OCI-LY7 (cell line): ENCODE measurements around the gene ZNF24. TPM values are rescaled to one million over a fixed set of nuclear protein-coding genes. Genes with fewer than 3 reads are reported as not detected.

Experiments
- BruUV-seq: library from RNA; stranded (reverse); fragments of 400-500 nt; replicated peaks from 2 replicates; lab custom pipeline; 2021; lab: Mats Ljungman, UMichigan
- CTCF ChIA-PET: fragments of 300-600 bp; sonication (Branson Sonifier 250); formaldehyde crosslinking; loops from one replicate; lab custom pipeline; 2022; ENCODE audit warnings: antibody characterized with exemption; ENCODE audit not compliant: unreplicated experiment; lab: Charles Lee
- POLR2A ChIA-PET: fragments of 300-600 bp; sonication (Branson Sonifier 250); formaldehyde crosslinking; loops from one replicate; lab custom pipeline; 2022; ENCODE audit warnings: antibody characterized with exemption; lab: Charles Lee
- DNase-seq: peaks from one replicate; pipeline ENCODE4 v3.0.0-alpha.2; 2015; ENCODE audit warnings: low spot score
- H2AFZ ChIP-seq: fragments of 200-600 bp; sonication (generic), shearing (Covaris generic); 2 replicates; pipeline ENCODE4 v1.6.1; 2014; ENCODE audit warnings: mild to moderate bottlenecking, antibody characterized with exemption, low read length, moderate library complexity
- H3K27ac ChIP-seq: fragments of 200-600 bp; sonication (generic); 2 replicates; pipeline ENCODE4 v1.5.1; 2014; ENCODE audit warnings: mixed run types, low read depth, mild to moderate bottlenecking, moderate library complexity, low read length, inconsistent platforms; ENCODE audit not compliant: poor library complexity, severe bottlenecking
- H3K36me3 ChIP-seq: fragments of 200-600 bp; sonication (generic); 2 replicates; pipeline ENCODE4 v1.6.1; 2014; ENCODE audit warnings: mild to moderate bottlenecking, antibody characterized with exemption, low read length, moderate library complexity, mixed read lengths; ENCODE audit not compliant: insufficient read depth
- H3K4me1 ChIP-seq: fragments of 200-600 bp; sonication (generic); 2 replicates; pipeline ENCODE4 v1.5.1; 2014; ENCODE audit warnings: mild to moderate bottlenecking, low read length; ENCODE audit not compliant: insufficient read depth, poor library complexity, severe bottlenecking
- H3K4me2 ChIP-seq: fragments of 200-600 bp; sonication (generic); 2 replicates; pipeline ENCODE4 v1.6.1; 2014; ENCODE audit warnings: mild to moderate bottlenecking, low read length
- H3K4me3 ChIP-seq: fragments of 200-600 bp; sonication (generic); 2 replicates; pipeline ENCODE4 v1.5.1; 2014; ENCODE audit warnings: mild to moderate bottlenecking, low read depth, low read length; ENCODE audit not compliant: poor library complexity, severe bottlenecking
- H3K79me2 ChIP-seq: fragments of 200-600 bp; sonication (generic); 2 replicates; pipeline ENCODE4 v1.6.1; 2016; ENCODE audit warnings: low read depth, mild to moderate bottlenecking, low read length, moderate library complexity, mixed read lengths; ENCODE audit not compliant: insufficient read depth
- H3K9me2 ChIP-seq: fragments of 200-600 bp; sonication (generic); 2 replicates; pipeline ENCODE4 v1.6.1; 2016; ENCODE audit warnings: mild to moderate bottlenecking, low read length, mixed read lengths; ENCODE audit not compliant: insufficient read depth
- H3K9me3 ChIP-seq: fragments of 200-600 bp; sonication (generic); 2 replicates; pipeline ENCODE4 v1.6.1; 2014; ENCODE audit warnings: mild to moderate bottlenecking, mixed run types, low read length, mixed read lengths
- H4K20me1 ChIP-seq: fragments of 200-600 bp; sonication (generic); 2 replicates; pipeline ENCODE4 v1.6.1; 2014; ENCODE audit warnings: mild to moderate bottlenecking, antibody characterized with exemption, low read length, moderate library complexity, mixed read lengths; ENCODE audit not compliant: insufficient read depth
- CTCF ChIP-seq: fragments of 200-600 bp; sonication (generic); conservative IDR thresholded peaks from 2 replicates; pipeline ENCODE4 v1.5.1; 2014; ENCODE audit warnings: mild to moderate bottlenecking, antibody characterized with exemption, low read length, moderate library complexity, mixed read lengths
- EZH2phosphoT487 ChIP-seq: fragments of 200-600 bp; sonication (generic); IDR thresholded peaks from 2 replicates; pipeline ENCODE4 v1.6.1; 2018; ENCODE audit warnings: low read depth, borderline replicate concordance, mild to moderate bottlenecking, mixed run types, antibody characterized with exemption, low read length, moderate library complexity, mixed read lengths
- intact Hi-C: fragments of 100-400 bp; cut with micrococcal nuclease; formaldehyde crosslinking; loops from one replicate; pipeline ENCODE4 v1.10.0; 2022; ENCODE audit not compliant: unreplicated experiment
- total RNA-seq, 2 experiments: library from RNA; depleted of rRNA in 1 of 2; stranded (reverse); fragments of >200 nt in 1 of 2; shearing (Covaris generic) in 1 of 2; gene quantifications; 2 replicates each; pipeline ENCODE4 v1.2.3, GENCODE V29; 2014 to 2022

Gene ZNF24
- total RNA-seq, 2 experiments from 2014 or later: 13.6 to 29.8 TPM

- H3K79me2 ChIP-seq: no peaks in the 10 kb centered on the region
- H3K27ac ChIP-seq: no peak overlapping the region
- H3K4me3 ChIP-seq: no peak overlapping the region
- intact Hi-C loops: no loop called here
- BruUV-seq: no TSS peak
- H3K4me1 ChIP-seq: peaks cover 5% of the 10 kb centered on the region
- H3K4me2 ChIP-seq: no peak overlapping the region
- no peaks in the 10 kb centered on the region for H3K36me3 ChIP-seq
- H3K9me3 ChIP-seq: no peaks in the 10 kb centered on the region
- CTCF ChIA-PET: no interaction called here
- no peaks in the 10 kb centered on the region for H3K9me2 ChIP-seq
- POLR2A ChIA-PET: interaction anchor here (0.6 kb wide), 1 partner anchor 29 kb away, joined by 3 read pairs; no protein-coding TSS in a partner anchor
- no peak for TF ChIP-seq EZH2phosphoT487
- TF ChIP-seq CTCF: no peak
- H4K20me1 ChIP-seq: no peaks in the 10 kb centered on the region
- H2AFZ ChIP-seq: no peak overlapping the region
- no peak for DNase-seq
Observed at GRCh38 chr18:35379421-35379820, 35.2 kb upstream of the ZNF24 start.

DNA sequence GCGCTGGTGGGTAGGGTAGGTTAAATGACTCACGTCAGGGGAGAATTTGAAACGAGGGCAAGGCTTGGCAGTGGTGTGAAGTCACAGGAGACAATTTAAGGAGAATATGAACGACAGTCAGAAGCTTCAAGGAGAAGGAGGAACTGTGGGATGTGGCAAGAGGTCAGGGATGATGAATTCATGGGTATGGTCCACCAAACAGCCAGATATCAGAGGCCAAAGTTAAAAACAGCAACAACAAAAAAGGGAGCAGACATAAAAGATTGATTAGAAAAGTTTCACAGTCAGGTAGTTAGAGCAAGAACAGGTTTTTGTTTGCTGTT lies 34.3 kb upstream of the ZNF24 start:
- H3K4me1 ChIP-seq: peaks cover 5% of the 10 kb centered on the region
- H3K27ac ChIP-seq: no peak overlapping the region
- TF ChIP-seq CTCF: no peak
- TF ChIP-seq EZH2phosphoT487: no peak
- H3K4me2 ChIP-seq: no peak overlapping the region
- DNase-seq: no peak
- H3K4me3 ChIP-seq: no peak overlapping the region
- H3K36me3 ChIP-seq: no peaks in the 10 kb centered on the region
- H2AFZ ChIP-seq: no peak overlapping the region
- H3K79me2 ChIP-seq: no peaks in the 10 kb centered on the region
- H3K9me3 ChIP-seq: no peaks in the 10 kb centered on the region
- POLR2A ChIA-PET: no interaction called here
- CTCF ChIA-PET: no interaction called here
- no TSS peak for BruUV-seq
- no peaks in the 10 kb centered on the region for H4K20me1 ChIP-seq
- no peaks in the 10 kb centered on the region for H3K9me2 ChIP-seq
- intact Hi-C loops: no loop called here

- CTCF ChIA-PET: no interaction called here
Observed at GRCh38 chr18:35377875-35378573, 33.8 kb upstream of the ZNF24 start.

More at GRCh38 chr18:35377875-35378573, 33.8 kb upstream of the ZNF24 start:
- Histone ChIP-seq H4K20me1 (no peaks in the 10 kb centered on the region), H3K27ac (no peak overlapping the region), H3K9me2 (no peaks in the 10 kb centered on the region), H3K4me3 (no peak overlapping the region), H3K9me3 (no peaks in the 10 kb centered on the region), H3K4me1 (peaks cover 5% of the 10 kb centered on the region), H3K4me2 (no peak overlapping the region), H3K36me3 (no peaks in the 10 kb centered on the region), H3K79me2 (no peaks in the 10 kb centered on the region), H2AFZ (no peak overlapping the region)
- BruUV-seq: no TSS peak
- DNase-seq: no peak
- TF ChIP-seq CTCF (no peak), EZH2phosphoT487 (no peak)
- intact Hi-C loops: no loop called here
- POLR2A ChIA-PET: no interaction called here
